GM18517 (cell line): ENCODE data around the gene TTYH1.

ENCODE experiments used
- ATAC-seq: cut with Tn5 transposase; IDR thresholded peaks from one replicate; pipeline ENCODE4 v1.9.1; 2021; ENCODE audit warnings: mild to moderate bottlenecking, moderate library complexity; ENCODE audit not compliant: unreplicated experiment

TTYH1 gene

DNA sequence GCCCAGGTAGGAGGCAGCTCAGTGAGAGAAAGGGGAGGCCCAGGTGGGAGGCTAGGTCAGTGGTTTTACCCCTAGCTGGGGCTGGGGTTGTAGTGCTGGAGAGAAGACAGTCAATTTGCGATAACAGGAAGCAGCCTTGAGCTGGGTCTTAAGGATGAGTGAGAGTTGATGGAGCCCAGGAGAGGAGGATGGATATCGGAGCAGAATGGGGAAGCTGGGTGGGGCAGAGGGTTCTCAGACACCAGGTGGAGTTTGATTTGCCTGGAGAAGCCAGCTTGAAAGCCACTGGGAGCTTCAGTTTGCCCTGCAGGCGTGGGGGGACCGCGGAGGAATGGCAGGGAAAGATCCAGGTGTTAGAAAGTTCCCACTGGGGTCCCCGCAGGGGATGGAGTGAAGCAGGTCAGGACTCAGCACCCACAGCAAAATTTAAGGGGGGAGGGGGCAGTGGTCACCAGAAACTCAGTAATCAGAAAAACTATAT lies 58.7 kb downstream of the TTYH1 start:
- no peak for ATAC-seq

DNA sequence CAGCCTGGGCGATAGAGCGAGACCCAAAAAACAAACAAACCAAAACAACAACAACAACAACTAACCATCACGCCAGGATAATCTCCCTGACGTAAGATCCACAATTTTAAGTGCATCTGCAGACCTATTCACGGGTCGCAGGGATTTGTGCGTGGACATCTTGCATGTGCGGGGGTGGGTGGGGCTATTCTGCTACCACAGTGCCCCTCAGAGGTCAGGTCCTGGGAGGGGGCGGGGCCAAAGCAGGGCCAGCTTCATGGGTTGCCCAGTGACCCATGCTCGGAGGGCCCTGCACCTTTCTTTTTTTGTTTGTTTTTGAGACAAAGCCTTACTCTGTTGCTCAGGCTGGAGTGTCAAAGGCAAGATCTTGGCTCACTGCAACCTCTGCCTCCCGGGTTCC lies 60.4 kb downstream of the TTYH1 start:
- no peak for ATAC-seq

DNA sequence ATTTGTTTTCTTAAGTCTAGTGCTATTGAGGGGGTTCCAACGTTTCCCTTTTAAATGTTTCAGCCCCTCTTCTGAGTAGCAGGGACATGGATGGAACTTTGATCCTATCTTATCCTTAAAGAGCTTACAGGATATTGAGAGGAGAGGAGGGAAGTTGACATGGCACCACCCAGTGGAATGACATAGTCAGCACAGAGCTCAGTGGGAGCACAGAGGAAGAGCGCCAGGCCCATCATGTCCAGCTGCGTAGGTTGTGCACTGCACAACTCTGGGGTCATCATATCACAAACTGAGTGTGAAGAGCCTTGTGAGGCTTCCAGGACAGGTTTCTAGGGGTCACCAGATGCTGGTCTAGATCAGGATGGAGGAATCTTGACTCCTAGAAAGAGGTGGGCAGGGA lies 62.4 kb downstream of the TTYH1 start:
- ATAC-seq = no peak

DNA sequence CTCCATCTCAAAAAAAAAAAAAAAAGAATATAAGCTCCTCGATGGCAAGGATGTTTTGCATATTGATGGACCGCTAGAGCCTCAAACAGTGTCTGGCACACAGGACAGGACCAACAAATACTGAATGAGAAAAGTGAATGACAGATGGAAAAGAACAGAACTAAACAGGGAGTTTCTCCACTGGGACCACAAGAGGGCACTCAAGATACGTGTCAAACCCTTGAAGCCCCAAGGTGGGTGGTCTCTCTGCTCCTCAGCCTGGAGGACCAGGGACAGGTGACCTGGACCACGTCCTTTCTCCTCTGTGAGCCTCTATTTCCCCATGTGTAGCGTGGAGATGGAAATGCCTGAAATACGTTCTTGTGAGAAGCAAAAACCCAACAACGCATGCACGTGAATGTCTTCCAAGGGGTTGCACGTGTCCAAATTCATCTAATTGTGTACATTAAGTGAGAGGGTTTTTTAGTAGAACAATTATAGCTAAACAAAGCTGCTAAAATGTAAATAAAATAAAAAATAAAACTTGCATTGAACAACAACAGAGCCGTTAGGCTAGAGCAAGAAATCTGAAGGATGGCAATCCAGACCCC lies 63.5 kb downstream of the TTYH1 start:
- no peak for ATAC-seq

DNA sequence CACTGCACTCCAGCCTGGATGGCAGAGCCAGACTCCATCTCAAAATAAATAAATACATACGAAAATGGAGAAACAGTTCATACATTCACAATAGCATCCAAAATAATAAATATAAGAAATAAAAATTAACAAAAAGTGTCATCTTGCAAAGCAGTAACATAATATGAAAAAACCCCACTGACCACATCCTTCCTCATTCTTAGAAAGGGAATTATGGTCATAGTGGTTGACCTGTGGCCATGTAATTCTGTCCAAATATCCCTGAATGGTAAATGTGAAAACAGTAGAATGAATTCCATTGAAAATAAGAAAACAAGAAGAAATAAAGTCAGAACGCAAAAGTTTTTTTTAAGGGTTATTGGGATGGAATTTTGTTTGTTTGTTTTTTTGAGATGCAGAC lies 64.8 kb downstream of the TTYH1 start:
- no peak for ATAC-seq

DNA sequence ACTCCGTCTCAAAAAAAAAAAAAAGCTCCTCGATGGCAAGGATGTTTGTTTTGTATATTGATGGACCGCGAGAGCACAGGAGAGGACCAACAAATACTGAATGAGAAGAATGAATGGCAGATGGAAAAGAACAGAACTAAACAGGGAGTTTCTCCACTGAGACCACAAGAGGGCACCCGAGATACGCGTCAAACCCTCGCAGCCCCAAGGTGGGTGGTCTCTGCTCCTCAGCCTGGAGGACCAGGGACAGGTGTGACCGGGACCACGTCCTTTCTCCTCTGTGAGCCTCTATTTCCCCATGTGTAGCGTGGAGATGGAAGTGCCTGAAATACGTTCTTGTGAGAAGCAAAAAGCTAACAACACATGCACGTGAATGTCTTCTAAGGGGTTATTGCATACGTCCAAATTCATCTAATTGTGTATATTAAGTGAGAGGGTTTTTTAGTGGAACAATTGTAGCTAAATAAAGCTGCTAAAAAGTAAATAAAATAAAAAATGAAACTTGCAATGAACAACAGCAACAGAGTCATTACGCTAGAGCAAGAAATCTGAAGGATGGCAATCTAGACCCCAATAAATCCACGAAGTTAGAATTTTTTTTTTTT lies 66.2 kb downstream of the TTYH1 start:
- ATAC-seq = no peak

DNA sequence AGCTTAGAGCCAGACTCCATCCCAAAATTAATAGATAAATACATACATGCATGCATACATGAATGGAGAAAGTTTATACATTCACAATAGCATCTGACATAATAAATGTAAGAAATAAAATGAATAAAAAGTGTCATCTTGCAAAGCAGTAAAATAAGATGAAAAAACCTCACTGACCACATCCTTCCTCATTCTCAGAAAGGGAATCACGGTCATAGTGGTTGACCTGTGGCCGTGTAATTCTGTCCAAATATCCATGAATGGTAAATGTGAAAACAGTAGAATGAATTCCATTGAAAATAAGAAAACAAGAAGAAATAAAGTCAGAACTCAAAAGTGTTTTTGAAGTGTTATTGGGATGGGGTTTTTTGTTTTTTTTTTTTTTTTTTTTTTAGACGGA lies 67.6 kb downstream of the TTYH1 start:
- ATAC-seq = no peak

DNA sequence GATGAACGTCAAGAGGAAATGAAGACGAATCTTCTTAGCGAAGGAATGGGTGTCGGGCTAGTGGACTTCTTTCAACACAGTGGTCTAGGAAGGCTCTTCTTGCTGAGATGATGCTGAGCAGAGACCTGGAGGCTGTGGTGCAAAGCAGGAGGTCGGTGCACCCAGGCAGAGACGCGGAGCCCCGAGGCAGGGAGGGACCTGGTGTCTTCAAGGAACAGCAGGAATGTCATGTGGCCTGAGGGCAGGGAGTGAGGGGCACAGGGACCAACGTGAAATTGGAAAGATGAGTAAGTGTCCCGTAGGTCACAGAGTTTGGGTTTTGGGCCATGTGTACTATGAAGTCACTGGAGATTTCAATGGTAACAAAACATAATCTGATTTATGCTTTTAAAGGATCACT lies 69.2 kb downstream of the TTYH1 start:
- no peak for ATAC-seq

DNA sequence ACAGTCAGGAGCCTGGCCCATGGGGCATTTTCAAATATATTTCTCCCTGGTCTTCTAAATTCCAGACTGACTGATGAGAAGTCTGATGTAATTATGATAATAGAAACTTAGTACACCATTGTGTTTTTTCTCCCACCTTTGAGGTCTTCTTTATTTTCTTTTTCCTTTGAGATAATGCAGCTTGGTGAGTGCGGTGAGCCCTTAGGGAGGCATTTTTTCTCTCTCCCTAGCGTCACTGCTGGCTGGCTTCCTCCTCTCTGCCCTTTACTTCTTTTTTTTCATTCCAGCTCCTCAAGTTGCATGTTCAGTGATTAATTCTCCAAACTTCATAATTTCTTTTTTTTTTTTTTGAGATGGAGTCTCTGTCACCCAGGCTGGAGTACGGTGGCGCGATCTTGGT lies 70.6 kb downstream of the TTYH1 start:
- no peak for ATAC-seq
